Measurements from ENCODE around the gene MOCS1.

GRCh38 chr6:39947611-39948068 lies 13.4 kb upstream of the MOCS1 start:
- TF ChIP-seq CTCF (IDR thresholded peaks at IDR 0.05): no peak
- TF ChIP-seq POLR2A (IDR thresholded peaks at IDR 0.05): no peak
